ENCODE results near the gene GNAZ. TPM values are rescaled to one million over a fixed set of nuclear protein-coding genes. Genes with fewer than 3 reads are reported as not detected.

GNAZ gene
- total and polyA plus RNA-seq, 2 of the 8 experiments (the other 6 are each of a cell fraction or from before 2014, with no cell fraction given), result 6.6 to 9.6 TPM

- TF ChIP-seq PHF8 (conservative IDR thresholded peaks at IDR 0.05; ENCODE audit: low read depth, low read length), result no peak
- no peak for TF ChIP-seq JUN (IDR thresholded peaks at IDR 0.05; ENCODE audit: low read depth, low read length)
- TF ChIP-seq RNF2 (IDR thresholded peaks at IDR 0.05; ENCODE audit: borderline replicate concordance, low read depth, low read length, missing control alignments, poor library complexity, severe bottlenecking), result no peak
- TF ChIP-seq EZH2 (IDR thresholded peaks at IDR 0.05; ENCODE audit: low read depth, low read length, severe bottlenecking), result no peak
- TF ChIP-seq BCL11A (IDR thresholded peaks at IDR 0.05; ENCODE audit: low read depth in 2 of 2, low read length in 2 of 2), result no peak
- no peak for TF ChIP-seq KDM4A (IDR thresholded peaks at IDR 0.05; ENCODE audit: low read depth, low read length, severe bottlenecking)
- TF ChIP-seq CTCF (IDR thresholded peaks at IDR 0.05; ENCODE audit: control extremely low read depth in 1 of 3, insufficient read depth in 1 of 3, low read depth in 1 of 3, low read length in 3 of 3), result no peak
- no peak for TF ChIP-seq CREB1 (IDR thresholded peaks at IDR 0.05)
- TF ChIP-seq SP1 (IDR thresholded peaks at IDR 0.05; ENCODE audit: low read depth, low read length), result no peak
Measured at GRCh38 chr22:23120415-23120899, 50.1 kb downstream of the GNAZ start (continued).
